HG03139 (cell line): ENCODE data around the gene ZNF324B.
"Not testable (repeated sequence)": the region's sequence is repeated elsewhere in the genome, so short reads cannot be mapped to it uniquely, and the experiment has no call there.

ENCODE experiments used
- ATAC-seq: cut with Tn5 transposase; IDR thresholded peaks from one replicate; pipeline ENCODE4 v1.9.1; 2021; ENCODE audit not compliant: unreplicated experiment

ZNF324B gene

DNA sequence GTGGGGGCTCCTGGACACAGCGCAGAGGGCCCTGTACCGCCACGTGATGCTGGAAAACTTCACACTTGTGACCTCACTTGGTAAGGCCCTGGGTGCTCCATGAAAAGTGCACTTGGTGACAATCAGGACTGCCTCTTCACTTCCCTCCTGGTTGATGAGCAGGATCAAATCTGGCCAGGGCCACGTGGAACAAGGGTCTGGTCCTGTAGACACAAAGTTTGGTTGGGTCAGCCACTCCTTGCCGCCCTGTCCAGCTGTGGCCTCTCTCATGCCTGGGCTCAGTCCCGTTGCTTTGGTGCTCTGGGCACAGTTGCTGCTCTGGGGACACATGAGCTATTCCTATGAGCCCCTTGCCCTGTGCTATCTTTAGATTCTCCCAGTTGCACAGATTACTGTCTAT lies 2.3 kb downstream of the ZNF324B start:
- ATAC-seq = no peak

DNA sequence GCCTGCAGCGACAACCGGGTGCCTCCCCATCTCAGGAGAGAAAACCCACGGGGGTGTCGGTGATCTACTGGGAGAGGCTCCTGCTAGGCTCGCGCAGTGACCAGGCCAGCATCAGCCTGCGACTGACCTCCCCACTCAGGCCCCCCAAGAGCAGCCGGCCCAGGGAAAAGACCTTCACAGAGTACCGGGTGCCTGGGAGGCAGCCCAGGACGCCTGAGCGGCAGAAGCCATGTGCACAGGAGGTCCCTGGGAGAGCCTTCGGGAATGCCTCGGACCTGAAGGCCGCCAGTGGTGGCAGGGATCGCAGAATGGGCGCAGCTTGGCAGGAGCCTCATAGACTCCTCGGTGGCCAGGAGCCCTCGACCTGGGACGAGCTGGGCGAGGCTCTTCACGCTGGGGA lies 3.9 kb downstream of the ZNF324B start:
- ATAC-seq = no peak

- no peak for ATAC-seq
Observed at GRCh38 chr19:58456111-58456510, 4.7 kb downstream of the ZNF324B start.

DNA sequence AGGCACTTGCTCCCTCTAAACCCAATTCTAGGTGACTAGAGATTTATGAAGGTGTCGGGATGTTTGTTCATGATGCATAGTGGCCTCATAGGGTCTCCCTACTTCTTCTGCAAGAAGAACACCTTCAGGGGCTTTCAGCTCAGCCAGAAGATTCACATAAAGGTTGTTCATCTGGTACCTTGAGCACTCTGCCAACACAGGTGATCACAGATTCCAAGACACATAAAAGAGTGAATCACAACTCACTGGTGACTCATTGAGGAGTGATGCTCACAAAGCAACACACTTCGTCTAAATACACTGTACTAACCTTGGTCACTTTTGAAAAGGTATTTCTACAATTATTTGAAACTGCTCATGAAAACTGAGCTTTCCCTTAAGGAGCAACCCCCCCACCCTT lies 8.6 kb downstream of the ZNF324B start:
- no peak for ATAC-seq

- peak; percentile 8 for ATAC-seq
Observed at GRCh38 chr19:58466089-58466759, 14.8 kb downstream of the ZNF324B start.

DNA sequence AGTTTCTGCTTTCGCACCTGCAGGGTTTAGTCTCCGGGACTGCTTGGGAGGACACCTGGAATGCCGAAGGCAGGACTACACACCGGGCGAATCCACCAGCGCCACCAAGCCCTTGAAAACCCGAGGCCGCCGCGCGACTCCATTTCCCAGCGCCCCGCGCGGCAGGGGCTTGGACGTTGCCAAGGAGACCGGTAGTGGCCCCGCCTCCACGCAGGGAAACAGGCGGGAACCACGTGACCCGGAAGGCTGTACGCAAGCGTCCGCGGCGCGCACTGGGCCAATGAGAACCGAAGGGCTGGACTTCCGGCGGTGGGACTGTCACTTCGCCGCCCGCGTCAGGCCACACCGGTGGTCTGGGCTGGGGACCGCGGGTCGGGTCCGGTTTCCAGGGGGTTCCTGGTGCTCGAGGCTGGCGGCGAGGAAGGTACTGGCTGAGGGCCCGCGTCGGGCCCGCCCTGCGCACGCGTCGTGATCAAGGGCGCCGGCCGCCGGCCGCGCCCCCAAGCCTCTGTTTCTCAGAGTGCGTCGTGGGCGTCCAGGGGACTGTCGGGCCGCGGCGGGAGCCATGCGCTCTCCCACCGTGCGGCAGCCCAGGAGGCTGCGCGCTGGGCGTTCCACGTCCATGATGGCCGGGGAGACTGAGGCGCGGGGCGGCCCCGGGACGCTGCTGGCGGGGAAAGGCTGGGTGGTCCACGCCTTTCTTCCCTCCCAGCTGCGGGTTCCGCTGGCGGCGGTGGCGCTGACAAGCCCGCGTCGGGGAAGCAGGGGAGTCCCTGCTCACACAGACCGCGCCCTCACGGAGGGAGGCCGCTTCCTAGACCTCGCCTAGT lies 15.6 kb downstream of the ZNF324B start, which contains the start of gene ZNF324:
ZNF324 (plus strand) TSS at position 321 of the 830 bp plus-strand sequence. CDS start 2,106 bp downstream, outside the sequence.
- ATAC-seq = peak; percentile 86

DNA sequence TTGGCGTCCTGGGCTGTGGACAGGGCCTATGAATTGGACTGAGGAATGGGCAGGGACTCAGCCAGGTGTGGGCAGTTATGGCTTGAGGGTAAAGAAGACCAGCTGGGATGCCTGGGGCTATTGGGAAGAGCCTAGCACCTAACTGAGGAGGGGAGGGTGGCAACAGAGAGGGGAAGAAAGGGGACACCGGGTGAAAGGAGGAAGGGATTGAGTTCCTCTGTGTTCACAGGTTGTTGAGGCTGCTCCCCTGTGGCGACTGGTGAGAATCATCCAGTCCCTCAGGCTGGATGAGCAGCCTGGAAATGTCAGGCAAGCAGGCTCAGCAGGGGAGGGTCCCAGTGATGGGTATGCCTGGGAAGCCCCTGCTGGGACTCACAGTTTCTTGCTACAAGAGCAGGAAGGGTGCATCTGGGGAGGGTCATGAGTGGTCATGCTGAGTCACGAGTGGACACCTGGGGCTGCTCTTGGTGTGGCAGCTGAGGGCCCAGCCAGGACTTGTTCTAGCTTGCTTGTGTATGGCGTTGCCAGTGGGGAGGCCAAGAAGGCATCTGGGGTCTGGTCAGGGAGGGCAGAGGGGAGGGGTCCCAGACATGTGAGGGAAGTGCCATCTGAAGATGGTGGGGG lies 16.9 kb downstream of the ZNF324B start:
- no peak for ATAC-seq

- ATAC-seq = no peak
Observed at GRCh38 chr19:58469241-58470013, 18.0 kb downstream of the ZNF324B start.

DNA sequence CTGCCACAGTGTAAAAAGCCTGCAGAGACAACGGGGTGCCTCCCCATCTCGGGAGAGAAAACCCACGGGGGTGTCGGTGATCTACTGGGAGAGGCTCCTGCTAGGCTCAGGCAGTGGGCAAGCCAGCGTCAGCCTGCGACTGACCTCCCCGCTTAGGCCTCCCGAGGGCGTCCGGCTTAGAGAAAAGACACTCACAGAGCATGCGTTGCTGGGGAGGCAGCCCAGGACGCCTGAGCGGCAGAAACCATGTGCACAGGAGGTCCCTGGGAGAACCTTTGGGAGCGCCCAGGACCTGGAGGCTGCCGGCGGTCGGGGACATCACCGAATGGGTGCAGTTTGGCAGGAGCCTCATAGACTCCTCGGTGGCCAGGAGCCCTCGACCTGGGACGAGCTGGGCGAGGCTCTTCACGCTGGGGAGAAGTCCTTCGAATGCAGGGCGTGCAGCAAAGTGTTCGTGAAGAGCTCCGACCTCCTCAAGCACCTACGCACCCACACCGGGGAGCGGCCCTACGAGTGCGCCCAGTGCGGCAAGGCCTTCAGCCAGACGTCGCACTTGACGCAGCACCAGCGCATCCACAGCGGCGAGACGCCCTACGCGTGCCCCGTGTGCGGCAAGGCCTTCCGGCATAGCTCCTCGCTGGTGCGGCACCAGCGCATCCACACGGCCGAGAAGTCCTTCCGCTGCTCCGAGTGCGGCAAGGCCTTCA lies 19.6 kb downstream of the ZNF324B start:
- not testable (repeated sequence) for ATAC-seq

DNA sequence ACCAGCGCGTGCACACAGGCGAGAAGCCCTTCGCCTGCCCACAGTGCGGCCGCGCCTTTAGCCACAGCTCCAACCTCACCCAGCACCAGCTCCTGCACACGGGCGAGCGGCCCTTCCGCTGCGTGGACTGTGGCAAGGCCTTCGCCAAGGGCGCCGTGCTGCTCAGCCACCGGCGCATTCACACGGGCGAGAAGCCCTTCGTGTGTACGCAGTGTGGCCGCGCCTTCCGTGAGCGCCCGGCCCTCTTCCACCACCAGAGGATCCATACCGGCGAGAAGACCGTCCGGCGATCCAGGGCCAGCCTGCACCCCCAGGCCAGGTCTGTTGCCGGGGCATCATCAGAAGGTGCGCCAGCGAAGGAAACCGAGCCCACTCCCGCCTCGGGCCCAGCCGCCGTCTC lies 20.3 kb downstream of the ZNF324B start:
- no peak for ATAC-seq

GRCh38 chr19:58473775-58474174 lies 22.4 kb downstream of the ZNF324B start:
- ATAC-seq = no peak

- ATAC-seq = no peak
Observed at GRCh38 chr19:58474291-58474996, 23.0 kb downstream of the ZNF324B start.

- ATAC-seq = no peak
Observed at GRCh38 chr19:58474997-58475713, 23.7 kb downstream of the ZNF324B start.

GRCh38 chr19:58475714-58476497 lies 24.5 kb downstream of the ZNF324B start, which contains the start of gene ZNF446:
TSS of gene ZNF446 (plus strand) at chr19:58476352. CDS start at chr19:58477219, 867 bp downstream.
- ATAC-seq = peak; percentile 76

GRCh38 chr19:58476498-58477015 lies 25.1 kb downstream of the ZNF324B start:
- ATAC-seq = no peak

GRCh38 chr19:58477130-58477529 lies 25.7 kb downstream of the ZNF324B start:
- ATAC-seq = no peak

DNA sequence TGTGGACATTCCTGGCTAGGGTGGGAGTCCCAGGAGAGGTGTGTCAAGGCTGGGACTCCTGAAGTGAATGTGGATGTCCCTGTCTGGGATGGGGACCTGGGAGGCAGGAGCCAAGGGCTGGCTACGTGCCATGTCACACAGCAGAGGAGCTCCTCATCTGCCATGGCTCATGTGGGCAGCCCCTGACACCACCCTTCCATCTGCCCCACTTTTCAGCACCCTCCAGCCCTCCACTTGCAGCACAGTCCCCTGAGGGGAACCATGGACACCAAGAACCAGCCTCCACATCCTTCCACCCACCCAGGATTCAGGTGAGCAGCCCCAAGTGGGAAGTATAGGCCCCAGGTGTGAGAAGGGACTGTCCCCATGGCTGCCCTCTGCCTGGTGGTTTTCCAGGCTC lies 26.4 kb downstream of the ZNF324B start:
- ATAC-seq = no peak

DNA sequence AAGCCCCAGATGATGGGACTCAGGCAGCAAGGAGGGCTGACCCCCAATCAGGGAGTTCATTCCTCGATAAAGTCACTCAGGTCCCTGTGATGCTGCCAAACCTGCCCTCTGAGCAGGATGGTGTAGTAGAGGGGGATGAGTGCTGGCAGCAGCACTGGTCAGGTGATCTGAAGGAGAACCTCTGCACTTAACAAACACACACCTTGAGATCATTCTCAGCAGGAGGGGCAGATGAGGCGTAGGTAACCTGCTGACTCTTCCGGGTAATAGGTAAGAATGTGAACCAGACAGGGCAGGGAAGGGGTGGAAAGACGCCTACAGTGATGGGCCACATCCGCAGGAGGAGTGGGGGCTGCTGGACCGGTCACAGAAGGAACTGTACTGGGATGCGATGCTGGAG lies 27.9 kb downstream of the ZNF324B start:
- no peak for ATAC-seq
